Sigmoid colon (tissue), 4 donors: ENCODE results near the gene PPARA.

ENCODE experiments used
- CTCF ChIP-seq, 4 experiments: fragments of 450-650 bp in 3 of 4; fragments of 200-600 bp in 1 of 4; IDR thresholded peaks; one replicate each; pipeline ENCODE4 v1.5.1; 2016 to 2019; ENCODE audit warnings: antibody characterized with exemption in 4 of 4, mild to moderate bottlenecking in 3 of 4, moderate library complexity in 2 of 4
- EP300 ChIP-seq, 4 donors: sonication (generic); formaldehyde crosslinking; IDR thresholded peaks; one replicate each; pipeline ENCODE4 v1.6.1; 2017; ENCODE audit warnings: antibody characterized with exemption in 4 of 4

DNA sequence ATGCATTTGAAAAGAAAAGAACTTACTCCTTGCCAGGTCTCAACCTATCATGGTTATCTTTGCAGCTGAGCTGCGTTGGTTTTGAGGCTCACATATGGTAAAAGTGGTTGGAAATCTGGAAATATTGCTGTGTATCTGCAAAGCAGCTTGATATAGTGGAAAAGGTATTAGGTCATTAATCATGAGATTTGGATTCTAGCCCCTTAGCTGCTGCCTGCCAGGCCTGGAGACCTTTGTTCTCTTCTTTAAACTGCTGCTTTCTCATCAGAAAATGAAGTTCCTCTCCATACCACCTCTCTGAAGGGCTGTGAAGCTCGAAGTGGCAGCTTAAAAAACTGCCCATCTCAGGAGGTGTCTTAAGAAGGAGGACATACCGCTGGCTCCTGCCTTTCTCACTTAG is 5.7 kb downstream of the PPARA start:
- no peak for TF ChIP-seq EP300 (IDR thresholded peaks at IDR 0.05)
- TF ChIP-seq CTCF (IDR thresholded peaks at IDR 0.05): no peak
